Panc1 (cell line): Measurements from ENCODE around the gene CISD2. TPM values are rescaled to one million over a fixed set of nuclear protein-coding genes. Genes with fewer than 3 reads are reported as not detected.

Source experiments
- ATAC-seq: fragments of 200-7000 bp; cut with Tn5 transposase; 2 replicates; pipeline ENCODE4 v1.9.1; 2020; ENCODE audit warnings: mild to moderate bottlenecking, moderate library complexity
- BruUV-seq: library from RNA; stranded (reverse); fragments of 400-500 nt; replicated peaks from 2 replicates; lab custom pipeline; 2021; lab: Mats Ljungman, UMichigan
- CTCF ChIA-PET: fragments of 300-600 bp; sonication (Branson Sonifier 250); formaldehyde crosslinking; loops from one replicate; lab custom pipeline; 2022; ENCODE audit warnings: antibody characterized with exemption; lab: Charles Lee
- POLR2A ChIA-PET: fragments of 300-600 bp; sonication (Branson Sonifier 250); formaldehyde crosslinking; loops from one replicate; lab custom pipeline; 2022; ENCODE audit warnings: antibody characterized with exemption; lab: Charles Lee
- DNase-seq: peaks from one replicate; pipeline ENCODE4 v3.0.0-alpha.2; 2010; ENCODE audit warnings: low read depth, low spot score
- H3K27ac ChIP-seq: 2 replicates; pipeline ENCODE4 v1.5.1; 2011; ENCODE audit warnings: mild to moderate bottlenecking, low read length, inconsistent platforms
- H3K27me3 ChIP-seq: fragments of 200-500 bp; sonication (Bioruptor generic); 2 replicates; pipeline ENCODE4 v1.6.0; 2014; ENCODE audit warnings: low read length, inconsistent platforms; ENCODE audit not compliant: control insufficient read depth, insufficient read depth
- H3K36me3 ChIP-seq: fragments of 200-500 bp; sonication (Bioruptor generic); 2 replicates; pipeline ENCODE4 v1.5.1; 2014; ENCODE audit warnings: inconsistent platforms, mild to moderate bottlenecking, low read length, moderate library complexity; ENCODE audit not compliant: control insufficient read depth, insufficient read depth
- H3K4me1 ChIP-seq: 2 replicates; pipeline ENCODE4 v1.5.1; 2011; ENCODE audit warnings: inconsistent platforms, mild to moderate bottlenecking, low read length, moderate library complexity; ENCODE audit not compliant: control insufficient read depth, insufficient read depth
- H3K4me3 ChIP-seq, 2 experiments: 2 replicates each; pipeline ENCODE4 v1.5.1; 2011 to 2012; ENCODE audit warnings: low read depth in 2 of 2, low read length in 2 of 2, mild to moderate bottlenecking in 2 of 2, inconsistent platforms in 1 of 2, moderate library complexity in 1 of 2
- H3K9me3 ChIP-seq: fragments of 200-500 bp; sonication (Bioruptor generic); 2 replicates; pipeline ENCODE4 v1.5.1; 2014; ENCODE audit warnings: low read depth, mild to moderate bottlenecking, inconsistent platforms, low read length, moderate library complexity; ENCODE audit not compliant: control insufficient read depth, insufficient read depth
- POLR2AphosphoS5 ChIP-seq: IDR thresholded peaks from 2 replicates; pipeline ENCODE4 v1.6.1; 2012; ENCODE audit warnings: mild to moderate bottlenecking, low read depth, low read length, moderate library complexity
- SIN3A ChIP-seq: IDR thresholded peaks from 2 replicates; pipeline ENCODE4 v1.6.1; 2012; ENCODE audit warnings: low read depth, mild to moderate bottlenecking, low read length, moderate library complexity, borderline replicate concordance; ENCODE audit not compliant: insufficient read depth
- TCF7L2 ChIP-seq: IDR thresholded peaks from 2 replicates; pipeline ENCODE4 v1.6.1; 2011; ENCODE audit warnings: mild to moderate bottlenecking, low read depth, low read length, inconsistent platforms
- in situ Hi-C: cut with HindIII; loops from 2 replicates; pipeline ENCODE4 v1.10.0; 2016; ENCODE audit warnings: low sequenced_read_pairs, low pct_unique_long_range_greater_than_20kb
- intact Hi-C: fragments of 100-400 bp; cut with micrococcal nuclease; formaldehyde crosslinking; loops from one replicate; pipeline ENCODE4 v1.10.0; 2022; ENCODE audit not compliant: unreplicated experiment
- total RNA-seq: library from RNA; stranded (reverse); gene quantifications from one replicate; pipeline ENCODE4 v1.2.1, GENCODE V29; 2021; ENCODE audit not compliant: unreplicated experiment
- TF ChIP-seq, protein P1 (sequence below), 2 experiments: IDR thresholded peaks; 2 replicates each; pipeline ENCODE4 v1.6.1; 2011 to 2012; ENCODE audit warnings: low read depth in 2 of 2, control low read depth in 1 of 2, low read length in 1 of 2, mild to moderate bottlenecking in 1 of 2, moderate library complexity in 1 of 2; ENCODE audit not compliant: insufficient read depth in 1 of 2
- TF ChIP-seq, protein P2 (sequence below): fragments of 450-650 bp; IDR thresholded peaks from 2 replicates; pipeline ENCODE4 v1.5.1; 2017; ENCODE audit warnings: mild to moderate bottlenecking

The CISD2 gene
- total RNA-seq, 1 experiment from 2014 or later, result 39.0 TPM

DNA sequence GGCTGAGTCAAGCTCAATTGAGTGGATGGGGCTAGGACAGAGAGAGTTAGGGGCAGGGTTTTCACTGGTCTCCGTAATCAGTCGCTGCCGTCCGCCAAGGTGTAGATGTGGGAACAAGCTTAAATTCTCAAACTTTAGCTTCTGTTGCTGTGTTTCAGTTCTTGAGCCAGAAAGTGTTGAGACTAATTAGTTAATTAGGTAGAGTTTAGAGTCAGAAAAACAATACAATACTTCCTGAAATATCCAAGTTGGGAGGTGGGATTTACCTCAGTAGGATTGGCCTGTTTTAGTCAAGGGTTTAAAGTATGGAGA is 40.3 kb upstream of the CISD2 start:
- CTCF ChIA-PET, result interaction anchor here (0.6 kb wide), 1 partner anchor 208 kb away, joined by 3 read pairs; no protein-coding TSS in a partner anchor
- Histone ChIP-seq H3K27ac (peak overlapping the region; percentile 97), H3K4me3 (peak overlapping the region; percentile 89 to 96), H3K36me3 (peaks cover 23% of the 10 kb centered on the region), H3K27me3 (no peaks in the 10 kb centered on the region), H3K9me3 (no peaks in the 10 kb centered on the region), H3K4me1 (peaks cover 13% of the 10 kb centered on the region)
- TF ChIP-seq POLR2AphosphoS5 (no peak), TCF7L2 (no peak), SIN3A (no peak)
- TF ChIP-seq, protein P1, sequence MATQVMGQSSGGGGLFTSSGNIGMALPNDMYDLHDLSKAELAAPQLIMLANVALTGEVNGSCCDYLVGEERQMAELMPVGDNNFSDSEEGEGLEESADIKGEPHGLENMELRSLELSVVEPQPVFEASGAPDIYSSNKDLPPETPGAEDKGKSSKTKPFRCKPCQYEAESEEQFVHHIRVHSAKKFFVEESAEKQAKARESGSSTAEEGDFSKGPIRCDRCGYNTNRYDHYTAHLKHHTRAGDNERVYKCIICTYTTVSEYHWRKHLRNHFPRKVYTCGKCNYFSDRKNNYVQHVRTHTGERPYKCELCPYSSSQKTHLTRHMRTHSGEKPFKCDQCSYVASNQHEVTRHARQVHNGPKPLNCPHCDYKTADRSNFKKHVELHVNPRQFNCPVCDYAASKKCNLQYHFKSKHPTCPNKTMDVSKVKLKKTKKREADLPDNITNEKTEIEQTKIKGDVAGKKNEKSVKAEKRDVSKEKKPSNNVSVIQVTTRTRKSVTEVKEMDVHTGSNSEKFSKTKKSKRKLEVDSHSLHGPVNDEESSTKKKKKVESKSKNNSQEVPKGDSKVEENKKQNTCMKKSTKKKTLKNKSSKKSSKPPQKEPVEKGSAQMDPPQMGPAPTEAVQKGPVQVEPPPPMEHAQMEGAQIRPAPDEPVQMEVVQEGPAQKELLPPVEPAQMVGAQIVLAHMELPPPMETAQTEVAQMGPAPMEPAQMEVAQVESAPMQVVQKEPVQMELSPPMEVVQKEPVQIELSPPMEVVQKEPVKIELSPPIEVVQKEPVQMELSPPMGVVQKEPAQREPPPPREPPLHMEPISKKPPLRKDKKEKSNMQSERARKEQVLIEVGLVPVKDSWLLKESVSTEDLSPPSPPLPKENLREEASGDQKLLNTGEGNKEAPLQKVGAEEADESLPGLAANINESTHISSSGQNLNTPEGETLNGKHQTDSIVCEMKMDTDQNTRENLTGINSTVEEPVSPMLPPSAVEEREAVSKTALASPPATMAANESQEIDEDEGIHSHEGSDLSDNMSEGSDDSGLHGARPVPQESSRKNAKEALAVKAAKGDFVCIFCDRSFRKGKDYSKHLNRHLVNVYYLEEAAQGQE (IDR thresholded peaks at IDR 0.05; ENCODE audit: insufficient read depth in 1 of 2, low read depth in 2 of 2, low read length in 1 of 2), result no peak
- TF ChIP-seq, protein P2, sequence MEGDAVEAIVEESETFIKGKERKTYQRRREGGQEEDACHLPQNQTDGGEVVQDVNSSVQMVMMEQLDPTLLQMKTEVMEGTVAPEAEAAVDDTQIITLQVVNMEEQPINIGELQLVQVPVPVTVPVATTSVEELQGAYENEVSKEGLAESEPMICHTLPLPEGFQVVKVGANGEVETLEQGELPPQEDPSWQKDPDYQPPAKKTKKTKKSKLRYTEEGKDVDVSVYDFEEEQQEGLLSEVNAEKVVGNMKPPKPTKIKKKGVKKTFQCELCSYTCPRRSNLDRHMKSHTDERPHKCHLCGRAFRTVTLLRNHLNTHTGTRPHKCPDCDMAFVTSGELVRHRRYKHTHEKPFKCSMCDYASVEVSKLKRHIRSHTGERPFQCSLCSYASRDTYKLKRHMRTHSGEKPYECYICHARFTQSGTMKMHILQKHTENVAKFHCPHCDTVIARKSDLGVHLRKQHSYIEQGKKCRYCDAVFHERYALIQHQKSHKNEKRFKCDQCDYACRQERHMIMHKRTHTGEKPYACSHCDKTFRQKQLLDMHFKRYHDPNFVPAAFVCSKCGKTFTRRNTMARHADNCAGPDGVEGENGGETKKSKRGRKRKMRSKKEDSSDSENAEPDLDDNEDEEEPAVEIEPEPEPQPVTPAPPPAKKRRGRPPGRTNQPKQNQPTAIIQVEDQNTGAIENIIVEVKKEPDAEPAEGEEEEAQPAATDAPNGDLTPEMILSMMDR, result no peak
- in situ Hi-C loops, result no loop called here
- TSS peak; percentile 95 for BruUV-seq
- POLR2A ChIA-PET, result interaction anchor here (0.6 to 2.4 kb wide), 4 partner anchors 11 to 208 kb away, joined by 3 to 23 read pairs (median 3); partner anchors contain the start of gene CISD2
- ATAC-seq, result no peak; the same call in 1 of the 2 replicates
- no peak for DNase-seq
- intact Hi-C loops, result no loop called here

DNA sequence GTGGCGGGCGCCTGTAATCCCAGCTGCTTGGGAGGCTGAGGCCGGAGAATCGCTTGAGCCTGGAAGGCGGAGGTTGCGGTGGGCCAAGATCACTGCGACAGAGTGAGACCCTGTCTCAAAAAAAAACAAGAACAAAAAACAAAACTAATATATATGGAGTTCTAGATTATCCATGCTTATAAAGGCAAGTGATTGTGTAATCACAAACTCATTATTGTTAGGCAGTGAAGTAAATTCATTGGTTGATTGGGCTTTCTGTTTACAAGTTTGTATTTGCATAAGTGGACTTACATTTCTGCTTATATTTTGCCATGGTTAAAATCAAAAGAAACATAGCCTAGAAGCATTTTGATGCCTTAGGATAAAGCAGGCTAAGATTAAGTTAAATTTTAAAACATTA is 39.0 kb upstream of the CISD2 start:
- no peak overlapping the region for H3K4me3 ChIP-seq
- intact Hi-C loops (loop anchor here (5.0 kb wide), 1 partner anchor 37 kb away; the partner anchor contains the start of gene CISD2), in situ Hi-C loops (no loop called here)
- ChIA-PET CTCF (no interaction called here), POLR2A (no interaction called here)
- peaks cover 19% of the 10 kb centered on the region for H3K36me3 ChIP-seq
- BruUV-seq, result no TSS peak
- peaks cover 6% of the 10 kb centered on the region; the same call in 1 of the 2 replicates for H3K4me1 ChIP-seq
- DNase-seq, result no peak
- H3K9me3 ChIP-seq, result no peaks in the 10 kb centered on the region
- ATAC-seq, result no peak
- no peaks in the 10 kb centered on the region for H3K27me3 ChIP-seq
- TF ChIP-seq SIN3A, result no peak
- no peak for TF ChIP-seq POLR2AphosphoS5
- TF ChIP-seq, protein P2, result no peak
- TF ChIP-seq, protein P1 (IDR thresholded peaks at IDR 0.05; ENCODE audit: insufficient read depth in 1 of 2, low read depth in 2 of 2, low read length in 1 of 2), result no peak
- no peak for TF ChIP-seq TCF7L2
- H3K27ac ChIP-seq, result peak overlapping the region; percentile 97; the same call in 1 of the 2 replicates
